ENCODE measurements around the gene OSGEP.

GRCh38 chr14:20485900-20486299 is 31.3 kb upstream of the OSGEP start:
- TF ChIP-seq, protein P1, sequence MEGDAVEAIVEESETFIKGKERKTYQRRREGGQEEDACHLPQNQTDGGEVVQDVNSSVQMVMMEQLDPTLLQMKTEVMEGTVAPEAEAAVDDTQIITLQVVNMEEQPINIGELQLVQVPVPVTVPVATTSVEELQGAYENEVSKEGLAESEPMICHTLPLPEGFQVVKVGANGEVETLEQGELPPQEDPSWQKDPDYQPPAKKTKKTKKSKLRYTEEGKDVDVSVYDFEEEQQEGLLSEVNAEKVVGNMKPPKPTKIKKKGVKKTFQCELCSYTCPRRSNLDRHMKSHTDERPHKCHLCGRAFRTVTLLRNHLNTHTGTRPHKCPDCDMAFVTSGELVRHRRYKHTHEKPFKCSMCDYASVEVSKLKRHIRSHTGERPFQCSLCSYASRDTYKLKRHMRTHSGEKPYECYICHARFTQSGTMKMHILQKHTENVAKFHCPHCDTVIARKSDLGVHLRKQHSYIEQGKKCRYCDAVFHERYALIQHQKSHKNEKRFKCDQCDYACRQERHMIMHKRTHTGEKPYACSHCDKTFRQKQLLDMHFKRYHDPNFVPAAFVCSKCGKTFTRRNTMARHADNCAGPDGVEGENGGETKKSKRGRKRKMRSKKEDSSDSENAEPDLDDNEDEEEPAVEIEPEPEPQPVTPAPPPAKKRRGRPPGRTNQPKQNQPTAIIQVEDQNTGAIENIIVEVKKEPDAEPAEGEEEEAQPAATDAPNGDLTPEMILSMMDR (tag by site-specific recombination; IDR thresholded peaks at IDR 0.05), result no peak
- TF ChIP-seq TSHZ1 (tag by site-specific recombination; IDR thresholded peaks at IDR 0.05; ENCODE audit: borderline replicate concordance) (no peak), TRIM28 (IDR thresholded peaks at IDR 0.05; ENCODE audit: borderline replicate concordance, low read length) (no peak), ZBTB1 (tag by site-specific recombination; IDR thresholded peaks at IDR 0.05) (no peak), KLF16 (tag by site-specific recombination; IDR thresholded peaks at IDR 0.05) (no peak)
